Body of pancreas (tissue), 4 donors: ENCODE measurements around the gene TLN1. TPM values are rescaled to one million over a fixed set of nuclear protein-coding genes. Genes with fewer than 3 reads are reported as not detected.

Experiments used
- ATAC-seq: fragments of 150-250 bp; one replicate; pipeline ENCODE4 v1.9.1; 2016
- DNase-seq, 4 donors: peaks; one replicate each; pipeline ENCODE4 v3.0.0-alpha.2; 2019
- H3K27ac ChIP-seq, 4 donors: fragments of 200-600 bp; sonication (generic); 1 replicate in 3 of 4; 2 replicates in 1 of 4; pipeline versions ENCODE4 v1.5.1 to v1.6.1; 2016 to 2019; ENCODE audit warnings: mild to moderate bottlenecking in 1 of 4, mixed read lengths in 1 of 4, moderate library complexity in 1 of 4
- H3K27me3 ChIP-seq, 2 donors: fragments of 200-600 bp; sonication (generic); one replicate each; pipeline ENCODE4 v1.6.0; 2016; ENCODE audit warnings: mild to moderate bottlenecking in 1 of 2
- H3K36me3 ChIP-seq, 2 donors: fragments of 200-600 bp; sonication (generic); replicated peaks in 1 of 2; 2 replicates each; pipeline ENCODE4 v1.5.1; 2016; ENCODE audit warnings: low read depth in 2 of 2; ENCODE audit not compliant: insufficient read depth in 1 of 2
- H3K4me1 ChIP-seq: fragments of 200-600 bp; sonication (generic); one replicate; pipeline ENCODE4 v1.6.0; 2016
- H3K4me3 ChIP-seq, 2 donors: fragments of 200-600 bp; sonication (generic); 1 replicate in 1 of 2; 2 replicates in 1 of 2; pipeline ENCODE4 v1.5.1; 2016 to 2019
- H3K9me3 ChIP-seq, 3 donors: fragments of 200-600 bp; sonication (generic); 1 replicate in 2 of 3; 2 replicates in 1 of 3; pipeline ENCODE4 v1.5.1; 2016
- POLR2A ChIP-seq, 3 donors: fragments of 450-650 bp; IDR thresholded peaks; one replicate each; pipeline ENCODE4 v1.6.1; 2016; ENCODE audit warnings: antibody characterized with exemption in 3 of 3, mild to moderate bottlenecking in 2 of 3
- WGBS, 2 donors: methylation state at CpG; one replicate each; pipeline ENCODE4 v1.1.5; 2017; 5-methylcytosine and 5-hydroxymethylcytosine counted together
- intact Hi-C: fragments of 100-400 bp; cut with DNase I; formaldehyde crosslinking; loops from one replicate; pipeline ENCODE4 v1.15.1; 2023
- total RNA-seq, 2 donors: library from RNA; depleted of rRNA; stranded (reverse); fragments of >200 nt; gene quantifications; one replicate each; pipeline ENCODE4 v1.1.0, GENCODE V29; 2016
- TF ChIP-seq, protein P1 (sequence below), 7 experiments: fragments of 450-650 bp in 4 of 7; fragments of 200-600 bp in 3 of 7; sonication (generic) in 3 of 7; IDR thresholded peaks; one replicate each; pipeline ENCODE4 v1.5.1; 2016 to 2019; ENCODE audit warnings: antibody characterized with exemption in 7 of 7

TLN1 gene
- total RNA-seq, 2 donors from 2014 or later: 93.7 to 130 TPM

DNA sequence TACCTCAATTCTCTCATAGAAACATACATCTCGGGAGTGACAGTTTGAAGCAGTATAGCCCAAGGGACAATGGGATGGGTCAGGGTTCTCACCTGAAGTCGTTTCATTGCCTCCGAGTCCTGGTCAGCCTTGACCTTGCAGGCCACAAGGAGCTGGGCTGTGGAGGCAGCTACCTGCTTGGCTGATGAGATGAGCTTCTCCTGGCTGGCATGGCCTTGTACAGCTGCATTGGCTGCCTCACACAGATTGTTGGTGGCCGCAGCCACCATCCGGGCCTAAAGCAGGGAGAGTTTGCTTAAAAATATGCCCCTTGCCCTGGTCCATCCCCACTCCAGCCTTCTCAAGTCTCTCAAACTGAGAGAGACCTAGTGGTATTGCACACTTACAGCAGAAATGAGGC, 33.8 kb downstream of the TLN1 start:
- Histone ChIP-seq H3K4me1 (peaks cover 28% of the 10 kb centered on the region), H3K36me3 (peaks cover 30 to 43% of the 10 kb centered on the region in 2 donors), H3K27ac (no peak overlapping the region), H3K9me3 (no peaks in the 10 kb centered on the region), H3K27me3 (no peaks in the 10 kb centered on the region), H3K4me3 (no peak overlapping the region)
- ATAC-seq (no peak), DNase-seq (no peak)
- WGBS, 2 donors: 89 to 94% methylated on average over 3 to 5 of the region's 5 CpGs
- TF ChIP-seq, protein P1, sequence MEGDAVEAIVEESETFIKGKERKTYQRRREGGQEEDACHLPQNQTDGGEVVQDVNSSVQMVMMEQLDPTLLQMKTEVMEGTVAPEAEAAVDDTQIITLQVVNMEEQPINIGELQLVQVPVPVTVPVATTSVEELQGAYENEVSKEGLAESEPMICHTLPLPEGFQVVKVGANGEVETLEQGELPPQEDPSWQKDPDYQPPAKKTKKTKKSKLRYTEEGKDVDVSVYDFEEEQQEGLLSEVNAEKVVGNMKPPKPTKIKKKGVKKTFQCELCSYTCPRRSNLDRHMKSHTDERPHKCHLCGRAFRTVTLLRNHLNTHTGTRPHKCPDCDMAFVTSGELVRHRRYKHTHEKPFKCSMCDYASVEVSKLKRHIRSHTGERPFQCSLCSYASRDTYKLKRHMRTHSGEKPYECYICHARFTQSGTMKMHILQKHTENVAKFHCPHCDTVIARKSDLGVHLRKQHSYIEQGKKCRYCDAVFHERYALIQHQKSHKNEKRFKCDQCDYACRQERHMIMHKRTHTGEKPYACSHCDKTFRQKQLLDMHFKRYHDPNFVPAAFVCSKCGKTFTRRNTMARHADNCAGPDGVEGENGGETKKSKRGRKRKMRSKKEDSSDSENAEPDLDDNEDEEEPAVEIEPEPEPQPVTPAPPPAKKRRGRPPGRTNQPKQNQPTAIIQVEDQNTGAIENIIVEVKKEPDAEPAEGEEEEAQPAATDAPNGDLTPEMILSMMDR (IDR thresholded peaks at IDR 0.05): no peak
- no peak for TF ChIP-seq POLR2A (IDR thresholded peaks at IDR 0.05)
- intact Hi-C loops: loop anchor here (5.0 kb wide), 1 partner anchor 36 kb away; no protein-coding TSS in a partner anchor

- no peaks in the 10 kb centered on the region for H3K9me3 ChIP-seq
- peak overlapping the region in 2 of 4 donors; percentile 53 to 73 for H3K27ac ChIP-seq
- ATAC-seq: no peak
Observed at GRCh38 chr9:35697486-35697885, 34.5 kb downstream of the TLN1 start.

DNA sequence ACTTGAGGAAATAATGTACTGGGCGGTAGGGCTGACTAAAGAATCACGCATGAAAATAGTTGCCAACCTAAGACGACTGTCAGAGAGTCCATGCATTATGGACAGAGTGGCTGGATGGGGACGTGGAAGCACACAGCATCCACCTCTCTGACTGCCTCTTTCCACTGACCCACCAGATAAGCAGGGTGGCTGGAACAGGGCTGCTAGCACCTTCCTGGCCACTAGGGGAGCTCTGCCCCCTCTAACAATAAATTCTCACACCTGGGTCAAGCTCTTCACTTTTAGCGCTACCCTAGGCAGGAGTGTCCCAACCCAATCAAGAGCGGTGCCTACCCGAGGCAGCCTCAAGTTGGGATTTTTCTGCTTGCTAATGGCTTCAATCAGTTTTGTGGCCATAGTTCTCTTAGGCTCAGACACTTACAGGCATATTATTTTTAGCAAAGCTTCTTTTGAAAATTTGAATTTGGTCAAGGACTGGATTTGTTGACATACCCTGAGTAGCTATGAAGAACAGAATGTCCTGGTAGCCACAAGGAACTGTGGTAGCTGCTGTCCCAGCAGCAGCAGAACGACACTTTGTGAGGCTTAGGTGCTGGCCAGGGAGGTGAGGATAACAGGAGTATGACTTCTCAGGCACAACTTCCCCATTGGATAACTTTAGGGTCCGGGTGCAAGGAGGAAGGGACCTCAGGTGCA, 35.3 kb downstream of the TLN1 start:
- ATAC-seq: peak; percentile 78
- intact Hi-C loops: loop anchor here (5.0 kb wide), 1 partner anchor 34 kb away; no protein-coding TSS in a partner anchor
- Histone ChIP-seq H3K4me3 (no peak overlapping the region), H3K4me1 (peaks cover 28% of the 10 kb centered on the region), H3K27me3 (no peaks in the 10 kb centered on the region), H3K27ac (peak overlapping the region; percentile 23 to 73 (median 54)), H3K9me3 (no peaks in the 10 kb centered on the region), H3K36me3 (peaks cover 26 to 32% of the 10 kb centered on the region in 2 donors)
- DNase-seq: peak; percentile 75 to 80 (median 78)
- 22 to 24% methylated on average over 9 of the region's 9 CpGs for WGBS, 2 donors
- TF ChIP-seq POLR2A (IDR thresholded peaks at IDR 0.05): peak in 1 of 3 donors; percentile 22
- TF ChIP-seq, protein P1 (IDR thresholded peaks at IDR 0.05): peak; percentile 86 to 93 (median 90)

More at GRCh38 chr9:35697486-35697885, 34.5 kb downstream of the TLN1 start:
- H3K27me3 ChIP-seq: no peaks in the 10 kb centered on the region
- no peak for TF ChIP-seq POLR2A (IDR thresholded peaks at IDR 0.05)
- TF ChIP-seq, protein P1 (IDR thresholded peaks at IDR 0.05): no peak
- no peak for DNase-seq
- peaks cover 26 to 37% of the 10 kb centered on the region in 2 donors for H3K36me3 ChIP-seq
- WGBS, 2 donors: 84 to 88% methylated on average over 13 of the region's 14 CpGs
- intact Hi-C loops: loop anchor here (5.0 kb wide), 1 partner anchor 35 kb away; no protein-coding TSS in a partner anchor
- H3K4me1 ChIP-seq: peaks cover 28% of the 10 kb centered on the region
- H3K4me3 ChIP-seq: no peak overlapping the region

DNA sequence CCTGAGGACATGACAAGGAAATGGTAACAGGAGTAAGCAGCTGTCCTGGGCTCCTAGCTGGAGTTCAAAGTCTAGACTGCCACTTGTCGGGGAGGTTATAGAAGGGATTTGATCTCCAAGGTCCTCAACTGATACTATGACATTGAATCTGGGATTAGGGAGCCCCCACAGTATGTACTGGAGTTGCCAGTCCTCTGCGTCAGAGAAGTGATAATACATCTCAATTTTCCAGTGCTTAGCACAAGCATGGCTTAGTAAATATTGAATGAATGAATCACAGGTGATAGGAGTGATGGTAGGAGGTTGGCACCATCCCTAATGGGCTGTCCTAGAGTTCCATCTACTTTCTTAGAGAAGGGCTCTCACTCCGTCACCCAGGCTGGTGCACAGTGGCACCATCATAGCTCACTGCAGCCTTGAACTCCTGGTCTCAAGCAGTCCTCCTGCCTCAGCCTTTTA, 36.0 kb downstream of the TLN1 start:
- H3K9me3 ChIP-seq: no peaks in the 10 kb centered on the region
- WGBS, 2 donors: 31 to 37% methylated on average over 3 of the region's 3 CpGs
- peak; percentile 72 for ATAC-seq
- H3K27me3 ChIP-seq: no peaks in the 10 kb centered on the region
- intact Hi-C loops: loop anchor here (5.0 kb wide), 1 partner anchor 34 kb away; no protein-coding TSS in a partner anchor
- peaks cover 32% of the 10 kb centered on the region for H3K4me1 ChIP-seq
- TF ChIP-seq, protein P1 (IDR thresholded peaks at IDR 0.05): no peak
- peak in 1 of 3 donors; percentile 58 for TF ChIP-seq POLR2A (IDR thresholded peaks at IDR 0.05)
- no peak overlapping the region for H3K4me3 ChIP-seq
- peak; percentile 38 to 89 (median 65) for DNase-seq
- H3K27ac ChIP-seq: peak overlapping the region; percentile 23 to 73 (median 54)
- peaks cover 25 to 30% of the 10 kb centered on the region in 2 donors for H3K36me3 ChIP-seq
